Uterus (tissue), 2 donors: ENCODE measurements around the gene PANX2.

Source experiments
- CTCF ChIP-seq, 4 experiments: fragments of 200-600 bp in 2 of 4; fragments of 450-650 bp in 2 of 4; sonication (generic) in 2 of 4; IDR thresholded peaks; one replicate each; pipeline ENCODE4 v1.5.1; 2016 to 2019; ENCODE audit warnings: antibody characterized with exemption in 4 of 4, mild to moderate bottlenecking in 2 of 4, moderate library complexity in 1 of 4
- POLR2A ChIP-seq, 2 donors: fragments of 450-650 bp; IDR thresholded peaks; one replicate each; pipeline ENCODE4 v1.6.1; 2016; ENCODE audit warnings: antibody characterized with exemption in 2 of 2, mild to moderate bottlenecking in 1 of 2, moderate library complexity in 1 of 2

- TF ChIP-seq CTCF (IDR thresholded peaks at IDR 0.05) (no peak), POLR2A (IDR thresholded peaks at IDR 0.05) (no peak)
These were observed 1.3 kb upstream of the PANX2 start for GRCh38 chr22:50169181-50169759.
